HFF-Myc (cell line): ENCODE data around the gene SLC37A1.

Source experiments
- DNase-seq: peaks from one replicate; pipeline ENCODE4 v3.0.0-alpha.2; 2011; ENCODE audit warnings: low read depth; ENCODE audit errors: extremely low read depth
- H3K4me3 ChIP-seq: replicated peaks from 2 replicates; pipeline ENCODE4 v1.5.1; 2011; ENCODE audit warnings: low read depth, mild to moderate bottlenecking, control low read depth, low read length
- TF ChIP-seq, protein P1 (sequence below): IDR thresholded peaks from 2 replicates; pipeline ENCODE4 v1.5.1; 2012; ENCODE audit warnings: mild to moderate bottlenecking, low read depth, low read length, control low read depth; ENCODE audit errors: missing control alignments

SLC37A1 gene

DNA sequence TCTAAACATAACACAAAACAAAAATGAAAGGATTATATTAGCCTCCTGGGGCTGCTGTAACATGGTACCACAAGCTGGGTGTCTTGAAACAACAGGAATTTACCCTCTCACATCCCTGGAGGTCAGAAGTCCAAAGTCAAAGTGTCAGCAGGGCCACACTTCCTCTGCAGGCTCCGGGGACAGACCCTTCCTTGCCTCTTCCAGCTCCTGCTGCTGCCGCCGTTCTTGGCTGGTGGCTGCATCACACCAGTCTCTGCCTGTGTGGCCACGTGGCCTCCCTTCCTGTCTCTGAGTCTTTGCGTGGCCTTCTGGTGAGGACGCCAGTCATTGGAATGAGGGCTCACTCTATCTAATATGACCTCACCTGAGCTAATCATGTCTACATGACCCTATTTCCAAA, 8.2 kb downstream of the SLC37A1 start:
- no peak overlapping the region for H3K4me3 ChIP-seq
- DNase-seq: no peak
- TF ChIP-seq, protein P1, sequence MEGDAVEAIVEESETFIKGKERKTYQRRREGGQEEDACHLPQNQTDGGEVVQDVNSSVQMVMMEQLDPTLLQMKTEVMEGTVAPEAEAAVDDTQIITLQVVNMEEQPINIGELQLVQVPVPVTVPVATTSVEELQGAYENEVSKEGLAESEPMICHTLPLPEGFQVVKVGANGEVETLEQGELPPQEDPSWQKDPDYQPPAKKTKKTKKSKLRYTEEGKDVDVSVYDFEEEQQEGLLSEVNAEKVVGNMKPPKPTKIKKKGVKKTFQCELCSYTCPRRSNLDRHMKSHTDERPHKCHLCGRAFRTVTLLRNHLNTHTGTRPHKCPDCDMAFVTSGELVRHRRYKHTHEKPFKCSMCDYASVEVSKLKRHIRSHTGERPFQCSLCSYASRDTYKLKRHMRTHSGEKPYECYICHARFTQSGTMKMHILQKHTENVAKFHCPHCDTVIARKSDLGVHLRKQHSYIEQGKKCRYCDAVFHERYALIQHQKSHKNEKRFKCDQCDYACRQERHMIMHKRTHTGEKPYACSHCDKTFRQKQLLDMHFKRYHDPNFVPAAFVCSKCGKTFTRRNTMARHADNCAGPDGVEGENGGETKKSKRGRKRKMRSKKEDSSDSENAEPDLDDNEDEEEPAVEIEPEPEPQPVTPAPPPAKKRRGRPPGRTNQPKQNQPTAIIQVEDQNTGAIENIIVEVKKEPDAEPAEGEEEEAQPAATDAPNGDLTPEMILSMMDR: no peak

DNA sequence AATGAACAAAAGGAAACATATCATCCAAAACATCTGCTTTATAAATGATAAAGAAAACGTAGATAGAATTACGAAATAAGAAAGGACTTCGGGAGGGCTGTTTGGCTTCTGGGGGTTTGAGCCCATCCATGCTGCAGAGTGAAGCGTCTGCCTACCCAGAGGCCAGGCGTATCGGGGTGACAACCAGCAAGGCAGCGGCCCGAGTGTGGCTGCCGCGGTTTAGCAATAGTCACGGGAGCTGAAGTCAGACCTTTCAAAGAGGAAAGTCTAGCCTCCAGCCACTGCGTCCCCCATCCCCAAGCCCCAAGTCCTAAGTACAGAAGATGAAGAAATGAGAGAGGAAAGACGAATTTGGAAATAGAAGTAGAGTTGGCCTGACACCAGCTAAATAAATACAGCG, 8.6 kb downstream of the SLC37A1 start:
- TF ChIP-seq, protein P1: no peak
- H3K4me3 ChIP-seq: no peak overlapping the region
- DNase-seq: no peak

DNA sequence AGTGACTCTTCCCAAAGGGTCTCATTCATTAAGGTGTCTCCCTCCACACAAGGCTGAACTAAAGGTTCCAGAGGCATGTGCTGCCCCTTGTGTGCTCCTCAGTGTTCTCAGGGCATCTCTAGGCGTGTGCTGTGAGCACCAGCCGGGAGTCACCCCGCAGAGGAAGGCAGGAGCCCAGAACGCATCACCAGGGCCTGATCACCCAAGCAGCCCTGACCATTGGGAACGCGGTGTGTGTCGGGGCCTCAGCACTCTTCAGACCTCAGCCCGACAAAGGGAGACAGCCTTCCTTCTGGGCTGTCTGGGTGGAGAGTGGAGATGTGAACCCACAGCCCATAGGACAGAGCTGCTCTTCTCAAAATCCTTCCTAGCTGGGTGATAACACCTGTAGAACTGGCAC, 9.1 kb downstream of the SLC37A1 start:
- no peak overlapping the region for H3K4me3 ChIP-seq
- TF ChIP-seq, protein P1: no peak
- no peak for DNase-seq

DNA sequence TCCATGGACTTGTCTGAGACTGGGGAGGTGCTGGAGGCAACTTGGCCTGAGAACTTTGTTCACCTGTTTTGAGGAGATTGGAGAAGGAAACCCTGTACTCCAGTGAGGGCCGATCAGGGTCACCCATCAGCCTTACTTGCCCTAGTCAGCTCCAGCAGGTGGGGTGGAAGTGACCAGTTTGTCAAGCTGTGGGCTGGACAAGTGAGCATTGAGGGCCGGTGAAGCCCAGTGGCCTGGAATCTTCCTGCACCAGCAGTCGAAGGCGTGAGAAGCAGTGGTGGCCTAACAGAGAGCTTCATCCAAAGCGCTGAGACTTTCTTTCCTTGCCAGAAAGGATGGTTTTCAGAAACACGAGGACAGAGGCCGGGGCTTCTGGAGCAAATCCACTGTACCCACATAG, 9.6 kb downstream of the SLC37A1 start:
- H3K4me3 ChIP-seq: no peak overlapping the region
- no peak for DNase-seq
- TF ChIP-seq, protein P1: no peak

DNA sequence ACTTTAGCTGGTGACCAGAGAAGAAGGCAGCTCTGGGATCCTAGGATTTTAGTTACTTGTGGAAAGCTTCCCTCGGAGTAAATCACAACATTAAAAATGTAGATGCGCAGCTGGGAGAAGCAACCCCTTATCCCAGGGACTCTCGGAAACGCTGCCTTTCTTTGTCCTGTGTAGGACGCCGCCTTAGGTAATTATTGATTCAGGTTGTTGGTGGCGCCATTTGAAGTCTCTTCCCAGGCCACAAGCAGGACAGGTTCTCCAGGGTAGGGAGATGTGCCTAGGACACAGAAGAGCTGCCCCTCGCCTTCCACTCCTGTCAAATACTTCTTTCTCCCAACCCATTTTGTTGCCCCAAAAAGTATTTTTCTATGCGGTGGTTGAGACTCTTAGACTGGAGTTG, 10.3 kb downstream of the SLC37A1 start:
- no peak for DNase-seq
- H3K4me3 ChIP-seq: no peak overlapping the region
- TF ChIP-seq, protein P1: no peak

DNA sequence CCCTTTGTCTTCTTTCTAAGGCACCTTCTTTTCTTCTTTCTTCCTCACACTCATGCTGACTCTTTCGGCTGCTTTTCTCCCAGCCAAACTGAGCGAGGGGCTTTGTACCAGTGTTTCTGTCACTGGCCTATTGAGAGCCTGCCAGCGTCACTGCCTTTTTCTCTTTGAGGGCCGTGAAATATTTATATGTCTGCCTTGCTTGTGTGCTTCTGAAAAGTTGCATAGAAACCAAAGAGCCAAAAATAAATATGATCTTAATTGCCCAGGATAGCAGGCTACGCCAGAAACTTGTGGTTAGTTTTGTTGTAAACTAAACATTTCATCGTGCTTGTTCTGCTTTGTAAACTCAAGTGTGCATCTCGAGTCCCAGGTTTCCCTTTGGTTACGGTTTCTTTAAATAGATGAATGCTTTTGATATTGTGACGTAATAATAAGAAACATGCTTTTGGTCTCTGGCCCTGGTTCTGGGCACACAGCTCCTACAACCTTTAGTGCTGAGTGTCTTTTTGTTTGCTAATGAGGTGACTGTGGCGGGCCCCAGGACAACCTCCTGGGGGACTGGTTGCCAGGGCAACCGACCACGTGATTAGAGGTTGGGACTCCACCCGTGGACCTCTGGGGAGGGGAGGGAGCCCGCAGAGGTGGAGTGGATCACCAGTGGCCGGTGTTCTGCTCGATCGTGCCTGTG, 10.8 kb downstream of the SLC37A1 start:
- TF ChIP-seq, protein P1: no peak
- DNase-seq: peak; percentile 21
- H3K4me3 ChIP-seq: 0 out of 2 replicates have a peak overlapping the region, but pooled peaks have one; percentile 7

DNA sequence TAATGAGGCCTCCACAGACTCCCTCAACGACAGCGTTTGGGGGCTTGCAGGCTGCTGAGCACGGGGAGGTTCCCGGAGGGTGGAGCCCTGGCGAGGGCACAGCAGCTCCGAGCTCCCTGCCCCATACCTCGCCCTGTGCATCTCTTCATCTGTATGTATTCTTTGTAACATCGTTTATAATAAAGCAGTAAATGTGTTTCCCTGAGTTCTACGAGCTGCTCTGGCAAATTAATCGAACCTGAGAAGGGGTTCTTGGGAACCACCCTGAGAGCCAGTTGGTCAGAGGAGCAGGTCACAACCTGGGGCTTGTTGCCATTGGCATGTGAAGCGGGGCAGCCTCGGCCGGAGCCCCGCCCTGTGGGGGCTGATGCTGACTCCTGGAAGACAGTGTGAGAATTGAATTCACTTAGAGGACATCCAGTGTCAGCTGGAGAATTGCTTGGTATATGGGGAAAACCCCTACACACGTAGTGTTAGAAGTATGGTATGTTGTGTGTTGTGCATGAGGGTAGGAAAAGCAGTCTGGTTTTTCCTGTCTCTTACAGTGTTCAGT, 11.5 kb downstream of the SLC37A1 start:
- no peak for DNase-seq
- 0 out of 2 replicates have a peak overlapping the region, but pooled peaks have one; percentile 7 for H3K4me3 ChIP-seq
- TF ChIP-seq, protein P1: no peak
